A673 (cell line): ENCODE measurements around the gene KRT31. TPM values are rescaled to one million over a fixed set of nuclear protein-coding genes. Genes with fewer than 3 reads are reported as not detected.

Experiments used
- BruUV-seq: library from RNA; stranded (reverse); fragments of 400-500 nt; replicated peaks from 2 replicates; lab custom pipeline; 2021; lab: Mats Ljungman, UMichigan
- CTCF ChIA-PET: fragments of 300-600 bp; sonication (Branson Sonifier 250); formaldehyde crosslinking; loops from one replicate; lab custom pipeline; 2022; ENCODE audit warnings: antibody characterized with exemption; lab: Charles Lee
- POLR2A ChIA-PET: fragments of 300-600 bp; sonication (Branson Sonifier 250); formaldehyde crosslinking; loops from one replicate; lab custom pipeline; 2022; ENCODE audit warnings: antibody characterized with exemption; ENCODE audit not compliant: low non-redundant PET; lab: Charles Lee
- DNase-seq: peaks from one replicate; pipeline ENCODE4 v3.0.0-alpha.2; 2015; ENCODE audit warnings: low spot score
- H3K27ac ChIP-seq: fragments of 200-600 bp; sonication (generic); 2 replicates; pipeline ENCODE4 v1.5.1; 2016; ENCODE audit warnings: mixed run types, low read depth, mild to moderate bottlenecking, mixed read lengths, antibody characterized with exemption, low read length; ENCODE audit not compliant: poor library complexity, severe bottlenecking
- H3K27me3 ChIP-seq: fragments of 200-600 bp; sonication (generic); replicated peaks from 2 replicates; pipeline ENCODE4 v1.6.1; 2017; ENCODE audit warnings: mixed run types, low read depth, mild to moderate bottlenecking, mixed read lengths, antibody characterized with exemption, low read length; ENCODE audit not compliant: insufficient read depth, poor library complexity
- H3K36me3 ChIP-seq: fragments of 200-600 bp; sonication (generic); 2 replicates; pipeline ENCODE4 v1.6.1; 2016; ENCODE audit warnings: mixed run types, mild to moderate bottlenecking, mixed read lengths, antibody characterized with exemption, low read length; ENCODE audit not compliant: insufficient read depth, poor library complexity, severe bottlenecking
- H3K4me1 ChIP-seq: fragments of 200-600 bp; sonication (generic); 2 replicates; pipeline ENCODE4 v1.6.1; 2017; ENCODE audit warnings: mixed run types, mild to moderate bottlenecking, mixed read lengths, antibody characterized with exemption, low read length; ENCODE audit not compliant: insufficient read depth, poor library complexity, severe bottlenecking
- H3K4me3 ChIP-seq: fragments of 200-600 bp; sonication (generic); 2 replicates; pipeline ENCODE4 v1.5.1; 2016; ENCODE audit warnings: low read depth, mixed run types, mild to moderate bottlenecking, mixed read lengths, low read length; ENCODE audit not compliant: poor library complexity, severe bottlenecking
- H3K9me3 ChIP-seq: fragments of 200-600 bp; sonication (generic); 2 replicates; pipeline ENCODE4 v1.6.1; 2016; ENCODE audit warnings: mixed run types, low read depth, mild to moderate bottlenecking, mixed read lengths, antibody characterized with exemption, low read length; ENCODE audit not compliant: poor library complexity, severe bottlenecking
- CTCF ChIP-seq: fragments of 300-800, 200-600 bp; sonication (generic); conservative IDR thresholded peaks from 2 replicates; pipeline ENCODE4 v1.5.1; 2017; ENCODE audit warnings: low read depth, mild to moderate bottlenecking, antibody characterized with exemption, low read length, moderate library complexity, mixed read lengths
- EZH2 ChIP-seq: fragments of 200-600 bp; sonication (generic); IDR thresholded peaks from 2 replicates; pipeline ENCODE4 v1.6.1; 2017; ENCODE audit warnings: borderline replicate concordance, low read depth, mild to moderate bottlenecking, mixed read lengths, antibody characterized with exemption, low read length; ENCODE audit not compliant: poor library complexity, severe bottlenecking
- intact Hi-C: fragments of 100-400 bp; cut with micrococcal nuclease; formaldehyde crosslinking; loops from one replicate; pipeline ENCODE4 v1.10.0; 2022; ENCODE audit not compliant: unreplicated experiment
- total RNA-seq: library from RNA; stranded (reverse); gene quantifications from 2 replicates; pipeline ENCODE4 v1.2.3, GENCODE V29; 2021

Gene KRT31
- total RNA-seq, 1 experiment from 2014 or later: not detected

DNA sequence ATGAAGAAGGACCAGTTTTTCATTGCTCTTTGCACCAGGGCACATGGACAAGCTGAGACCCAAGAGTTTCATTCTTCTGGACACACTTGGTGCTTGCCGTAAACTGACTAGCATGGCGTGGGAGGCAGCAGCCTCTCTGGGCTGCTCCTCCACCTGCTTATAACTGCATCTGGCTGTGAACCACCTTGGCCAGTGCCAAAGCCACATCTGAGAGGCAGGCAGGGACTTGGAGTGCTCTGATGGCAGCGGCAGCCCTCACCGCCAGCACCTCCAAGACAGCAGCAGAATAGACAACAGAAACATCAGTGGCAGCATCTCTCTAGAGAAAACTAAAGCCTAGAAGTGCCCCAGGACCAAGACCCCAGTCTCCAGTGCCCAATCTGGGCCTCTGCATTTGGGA is 22.3 kb upstream of the KRT31 start:
- no TSS peak for BruUV-seq
- ChIA-PET CTCF (no interaction called here), POLR2A (no interaction called here)
- H3K4me1 ChIP-seq: no peaks in the 10 kb centered on the region
- TF ChIP-seq CTCF (no peak), EZH2 (no peak)
- intact Hi-C loops: no loop called here
- DNase-seq: no peak
- no peaks in the 10 kb centered on the region for H3K36me3 ChIP-seq
- H3K27ac ChIP-seq: no peak overlapping the region
- no peaks in the 10 kb centered on the region for H3K9me3 ChIP-seq
- no peak overlapping the region for H3K4me3 ChIP-seq
- H3K27me3 ChIP-seq: no peaks in the 10 kb centered on the region

- Histone ChIP-seq H3K4me3 (no peak overlapping the region), H3K4me1 (no peaks in the 10 kb centered on the region), H3K36me3 (no peaks in the 10 kb centered on the region), H3K27me3 (no peaks in the 10 kb centered on the region), H3K27ac (no peak overlapping the region), H3K9me3 (no peaks in the 10 kb centered on the region)
- intact Hi-C loops: no loop called here
- ChIA-PET POLR2A (interaction anchor here (0.6 kb wide), 1 partner anchor 101 kb away, joined by 4 read pairs; no protein-coding TSS in a partner anchor), CTCF (no interaction called here)
- no peak for DNase-seq
- TF ChIP-seq CTCF (no peak), EZH2 (no peak)
- BruUV-seq: no TSS peak
Observed at GRCh38 chr17:41418116-41418860, 20.9 kb upstream of the KRT31 start.

- TF ChIP-seq EZH2 (no peak), CTCF (no peak; the same call in 1 of the 2 replicates)
- Histone ChIP-seq H3K4me3 (no peak overlapping the region), H3K27me3 (no peaks in the 10 kb centered on the region), H3K27ac (no peak overlapping the region), H3K36me3 (no peaks in the 10 kb centered on the region), H3K4me1 (no peaks in the 10 kb centered on the region), H3K9me3 (no peaks in the 10 kb centered on the region)
- POLR2A ChIA-PET: interaction anchor here (0.6 kb wide), 1 partner anchor 100 kb away, joined by 4 read pairs; no protein-coding TSS in a partner anchor
- CTCF ChIA-PET: no interaction called here
- no TSS peak for BruUV-seq
- no peak for DNase-seq
- intact Hi-C loops: no loop called here
Observed at GRCh38 chr17:41417576-41418015, 20.2 kb upstream of the KRT31 start.
